Stimulated activated CD4-positive, alpha-beta T cell treated with anti-CD3 and anti-CD28 coated beads, Interleukin-2, amount 100 ng/mL, for 4 hours (primary cell): ENCODE data around the gene VEZF1.
"Not testable (repeated sequence)": the region's sequence is repeated elsewhere in the genome, so short reads cannot be mapped to it uniquely, and the experiment has no call there.

Experiments
- DNase-seq: peaks from one replicate; pipeline ENCODE4 v3.0.0-alpha.2; 2020; ENCODE audit warnings: low read depth

The VEZF1 gene

DNA sequence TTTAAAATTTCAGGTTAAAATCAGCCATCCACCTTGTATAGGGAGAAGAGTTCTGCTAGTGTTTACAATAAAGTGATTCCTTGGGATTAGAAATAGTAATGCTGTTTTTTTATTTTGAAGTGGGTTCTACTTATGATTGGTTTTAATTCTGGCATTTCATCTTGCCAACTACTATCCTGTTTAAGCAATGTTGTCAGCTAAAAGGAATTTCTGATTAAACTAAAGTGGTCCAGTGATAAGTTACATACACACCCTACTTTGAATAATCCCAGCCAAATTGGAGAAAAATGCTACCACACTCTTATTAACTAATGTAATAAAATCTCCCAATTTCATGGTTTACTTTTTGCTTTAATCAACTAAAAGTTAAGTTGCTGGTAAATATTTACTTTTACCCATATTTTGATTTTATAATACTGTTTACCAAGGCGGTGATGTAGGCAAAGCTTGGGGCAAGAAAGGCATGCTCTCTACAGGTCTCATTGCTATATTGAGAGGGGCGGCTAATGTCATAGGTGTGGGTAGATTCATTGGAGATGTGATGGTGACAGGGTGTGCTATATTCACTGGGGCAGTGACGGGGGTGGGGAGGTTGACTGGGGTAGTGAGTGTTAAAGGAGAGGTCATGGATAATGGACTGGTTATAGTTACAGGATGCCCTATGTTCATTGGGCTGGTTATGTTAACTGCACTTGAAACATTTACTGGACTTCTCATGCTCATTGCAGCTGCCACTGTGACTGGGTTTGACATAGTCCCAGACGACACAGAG, 13.8 kb downstream of the VEZF1 start:
- not testable (repeated sequence) for DNase-seq

DNA sequence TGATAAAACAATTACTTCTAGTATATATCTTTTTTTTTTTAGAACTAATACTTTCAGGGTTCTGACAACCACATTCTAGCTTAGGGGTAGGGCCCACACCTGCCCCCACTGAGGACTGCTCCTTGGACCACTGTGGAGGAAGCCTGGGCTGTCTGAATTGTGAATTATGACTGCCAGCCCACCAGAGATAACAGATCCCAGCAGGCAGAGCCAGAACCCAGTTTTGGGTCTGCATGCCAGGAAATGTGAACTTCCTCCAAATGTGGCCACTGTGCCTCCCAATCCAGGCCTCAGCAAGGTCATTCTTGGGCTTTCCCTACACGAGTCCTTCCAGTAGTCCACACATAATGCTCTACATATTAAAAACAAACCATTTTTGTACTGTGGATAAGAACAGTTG, 15.9 kb downstream of the VEZF1 start:
- DNase-seq = no peak

DNA sequence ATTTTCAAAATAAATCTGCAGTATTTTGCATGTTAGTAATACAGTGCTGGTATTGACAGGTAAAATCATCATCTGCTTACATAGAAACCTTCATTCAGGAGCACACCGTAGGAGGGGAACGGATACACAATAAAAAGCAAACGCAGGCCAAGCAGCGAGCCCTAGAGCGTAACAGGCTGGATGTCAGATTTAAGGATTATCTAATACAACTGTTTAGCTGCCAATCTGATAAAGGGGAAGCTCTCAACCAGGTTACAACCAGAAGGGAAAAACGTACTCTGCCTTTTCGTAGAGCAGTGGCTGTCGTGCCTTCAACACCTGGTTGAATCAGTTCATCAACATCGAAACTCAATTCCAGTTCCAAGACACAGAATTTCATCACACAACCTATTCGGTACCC, 16.5 kb downstream of the VEZF1 start:
- DNase-seq = no peak

DNA sequence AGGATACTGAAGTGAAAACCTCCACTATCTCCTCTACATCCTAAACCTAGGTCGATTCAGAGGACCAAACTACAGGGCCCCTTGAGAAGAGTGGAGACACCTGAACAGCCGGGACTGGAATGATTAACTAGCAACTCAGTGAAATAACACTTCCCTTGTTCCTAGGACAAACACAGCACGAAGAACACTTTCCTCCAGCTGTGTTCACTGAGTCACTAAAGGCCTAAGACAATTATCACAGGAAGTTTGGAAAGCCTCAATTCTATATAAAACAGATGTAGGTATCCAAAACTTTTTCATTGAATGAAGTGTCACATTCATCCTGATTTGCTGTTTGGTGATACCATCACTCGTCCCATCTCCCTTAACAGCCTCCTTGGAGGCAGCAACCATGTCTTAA, 17.3 kb downstream of the VEZF1 start:
- DNase-seq = no peak

DNA sequence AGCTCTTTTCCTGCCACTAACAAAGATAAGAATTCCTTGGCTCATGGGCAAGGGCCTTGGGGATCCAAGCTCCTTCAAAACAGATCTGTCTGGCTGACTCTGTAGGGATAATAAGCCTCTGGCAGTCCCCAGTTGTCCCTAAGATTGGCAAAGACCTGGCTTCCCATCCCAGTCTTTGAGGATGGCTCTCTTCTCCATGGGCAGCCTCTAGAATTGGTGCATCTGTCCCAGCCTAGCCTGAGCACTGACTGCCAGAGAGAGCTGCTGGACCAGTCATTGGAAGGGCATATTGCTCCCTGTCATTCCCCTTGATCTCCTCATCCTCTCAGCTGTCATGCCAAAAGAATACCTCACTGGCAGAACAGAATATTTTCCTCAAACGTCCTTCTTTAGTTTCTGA, 19.6 kb downstream of the VEZF1 start:
- no peak for DNase-seq

GRCh38 chr17:57966875-57967274, 21.2 kb downstream of the VEZF1 start:
- no peak for DNase-seq

GRCh38 chr17:57966246-57966645, 21.8 kb downstream of the VEZF1 start:
- DNase-seq = no peak

- no peak for DNase-seq
Observed at GRCh38 chr17:57965521-57966160, 22.4 kb downstream of the VEZF1 start.

GRCh38 chr17:57963149-57963511, 24.9 kb downstream of the VEZF1 start:
- no peak for DNase-seq

DNA sequence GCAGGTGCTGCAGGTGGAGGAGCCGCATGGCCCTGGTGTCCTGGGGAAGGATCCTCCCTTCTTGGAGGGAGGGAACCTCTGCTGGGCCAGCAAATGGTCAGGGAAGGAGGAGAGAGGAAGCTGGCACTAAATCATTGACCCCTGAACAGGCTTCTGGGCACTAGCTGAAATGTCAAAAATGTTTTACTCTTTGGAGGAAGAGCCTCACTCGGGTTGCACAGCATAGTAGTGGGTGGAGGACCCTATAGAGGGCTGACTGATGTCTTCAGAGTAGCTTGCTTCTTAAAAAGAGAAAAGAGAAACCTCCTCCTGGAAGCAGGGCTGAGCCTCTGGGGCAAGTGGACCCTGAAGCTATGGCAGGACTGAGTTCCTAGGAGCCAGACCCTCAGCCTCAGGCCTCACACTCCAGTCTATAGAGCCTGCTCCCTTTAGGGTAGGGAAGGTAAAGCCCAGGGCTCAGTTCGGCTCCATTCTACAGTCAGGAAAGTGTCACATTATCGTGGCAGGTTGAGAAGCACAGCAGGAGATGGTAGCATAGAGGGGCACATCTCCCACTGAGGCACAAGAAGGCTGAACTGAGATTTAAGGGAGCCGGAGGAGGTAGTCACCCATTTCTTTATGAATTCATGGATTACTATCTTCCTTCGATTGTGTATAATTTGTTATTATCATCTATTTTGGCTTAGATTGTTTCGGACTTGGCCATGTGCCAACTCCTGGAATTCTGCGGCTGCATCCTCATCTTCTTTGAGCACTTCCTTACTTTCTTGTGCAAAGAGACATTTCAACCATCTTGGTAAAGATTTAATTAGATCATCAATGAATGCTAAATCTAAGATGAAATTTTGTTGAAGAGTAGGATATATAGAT, 25.5 kb downstream of the VEZF1 start:
- no peak for DNase-seq

GRCh38 chr17:57959929-57960328, 28.1 kb downstream of the VEZF1 start:
- DNase-seq = no peak

DNA sequence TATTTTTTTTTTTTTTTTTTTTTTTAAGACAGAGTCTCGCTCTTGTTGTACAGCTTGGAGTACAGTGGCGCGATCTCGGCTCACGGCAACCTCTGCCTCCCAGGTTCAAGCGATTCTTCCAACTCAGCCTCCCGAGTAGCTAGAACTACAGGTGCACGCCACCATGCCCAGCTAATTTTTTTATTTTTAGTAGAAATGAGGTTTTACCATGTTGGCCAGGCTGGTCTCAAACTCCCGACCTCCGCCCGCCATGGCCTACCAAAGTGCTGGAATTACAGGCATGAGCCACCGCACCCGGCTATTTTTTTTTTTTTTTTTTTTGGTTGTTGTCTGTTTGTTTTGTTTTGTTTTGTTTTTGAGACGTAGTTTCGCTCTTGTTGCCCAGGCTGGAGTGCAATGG, 29.7 kb downstream of the VEZF1 start:
- not testable (repeated sequence) for DNase-seq

GRCh38 chr17:57957886-57958285, 30.2 kb downstream of the VEZF1 start:
- DNase-seq = no peak

DNA sequence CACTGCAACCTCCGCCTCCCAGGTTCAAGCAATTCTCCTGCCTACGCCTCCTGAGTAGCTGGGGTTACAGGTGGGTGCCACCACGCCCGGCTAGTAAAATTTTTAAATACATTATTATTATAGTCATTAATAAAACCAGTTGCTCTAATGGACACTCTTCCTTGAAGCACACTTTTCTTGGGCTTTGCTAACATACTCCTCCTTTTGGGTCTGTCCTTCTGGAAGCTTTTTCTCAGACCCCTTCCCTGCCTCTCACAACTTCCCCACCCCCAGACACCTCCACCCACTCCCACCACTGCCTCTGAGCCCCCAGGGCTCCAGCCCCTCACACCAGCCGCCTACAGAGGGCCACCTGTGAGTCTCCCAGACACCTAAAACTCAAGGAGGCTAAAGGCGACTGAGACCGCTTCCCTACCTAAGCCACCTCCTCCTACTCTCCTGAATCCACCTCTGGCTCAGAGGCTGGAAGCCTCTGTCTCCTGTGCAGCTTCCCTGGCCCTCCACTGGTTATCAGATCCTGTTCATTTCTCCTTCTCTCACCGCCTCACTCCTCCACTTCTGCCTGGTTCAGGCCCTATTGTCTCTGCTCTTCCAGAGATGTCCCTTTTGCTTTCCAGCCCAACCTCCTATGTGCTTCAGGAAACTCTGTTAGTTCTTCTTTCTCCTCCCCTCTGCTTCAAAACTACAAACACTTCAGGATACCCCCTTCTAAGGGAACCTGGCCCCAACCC, 30.8 kb downstream of the VEZF1 start:
- no peak for DNase-seq

DNA sequence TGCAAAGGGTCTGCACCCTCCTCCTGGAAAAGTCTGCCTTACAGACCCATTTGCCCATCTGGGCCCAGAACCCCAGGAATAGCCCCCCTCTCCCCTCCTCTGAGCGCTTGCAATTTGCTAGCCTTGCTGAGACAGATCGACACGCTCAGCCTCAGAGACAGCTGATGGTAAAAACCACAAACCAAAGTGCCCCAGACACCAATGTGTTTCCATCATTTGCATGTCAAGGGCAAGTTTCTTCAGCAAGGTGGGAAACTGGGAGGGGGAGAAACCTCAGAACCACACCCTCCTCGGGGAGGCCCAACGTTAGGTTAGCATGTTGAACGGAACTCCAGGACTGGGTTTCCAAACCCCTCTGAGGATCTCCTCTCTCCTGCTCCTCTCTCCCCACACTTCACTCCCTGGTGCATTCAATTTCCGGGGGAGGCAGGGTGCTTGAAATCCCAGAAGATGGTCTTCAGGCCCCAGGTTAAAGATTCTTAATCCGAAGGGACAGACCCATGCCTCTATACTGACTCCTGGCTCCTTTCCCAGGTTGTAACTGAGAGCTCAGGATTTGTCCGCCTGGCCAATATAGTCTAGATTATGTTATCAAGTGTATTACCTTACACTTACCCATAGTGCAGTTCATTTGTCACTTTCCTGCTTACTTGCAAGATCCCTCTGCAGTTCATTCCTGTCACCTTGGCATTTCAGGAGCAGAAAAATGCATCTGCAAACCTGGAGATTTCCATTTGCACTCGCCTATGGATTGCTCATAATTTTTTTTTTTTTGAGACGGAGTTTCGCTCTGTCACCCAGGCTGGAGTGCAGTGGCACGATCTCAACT, 31.5 kb downstream of the VEZF1 start:
- DNase-seq = no peak

DNA sequence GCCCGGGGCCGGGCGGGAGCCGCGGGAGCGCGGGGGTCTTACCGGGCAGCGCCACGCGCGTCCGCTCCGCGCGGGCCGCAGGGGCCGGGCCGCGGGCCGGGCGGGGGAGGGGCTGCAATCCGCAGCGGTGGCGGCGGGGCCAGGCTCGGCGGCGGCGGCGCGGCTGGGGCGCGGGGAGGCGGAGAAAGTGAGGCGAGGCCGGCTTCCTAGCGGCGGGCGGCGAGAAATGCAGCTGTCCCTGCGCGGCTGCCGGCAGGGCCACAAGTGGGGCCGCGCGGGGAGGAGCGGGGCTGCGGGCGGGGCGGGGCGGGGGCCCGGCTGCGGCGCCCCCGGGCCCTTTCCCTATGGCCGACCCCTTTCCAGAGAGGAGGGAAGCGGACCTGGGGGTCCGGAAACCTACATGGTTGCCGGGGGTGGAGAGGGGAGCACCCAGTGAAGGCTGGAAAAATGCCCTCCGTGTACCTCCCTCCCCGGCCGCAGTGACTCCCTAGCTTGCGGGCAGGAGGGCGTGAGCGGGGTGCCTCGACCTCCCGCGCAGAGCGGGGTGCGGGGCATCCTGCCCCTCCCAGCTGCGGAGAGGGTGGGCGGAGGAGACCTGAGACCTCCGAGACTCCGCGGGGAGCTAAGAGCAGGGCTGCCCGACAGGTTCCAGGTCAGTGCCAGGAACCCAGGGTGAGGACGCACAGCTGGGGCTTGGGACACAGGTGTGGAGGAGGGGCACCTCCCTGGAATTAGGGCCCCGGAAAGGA, 32.7 kb downstream of the VEZF1 start, which contains the start of gene CUEDC1:
Gene CUEDC1 (minus strand): TSS at position 230 of the 749 bp plus-strand sequence. CDS start 69,848 bp downstream, outside the sequence.
- peak; percentile 62 for DNase-seq

GRCh38 chr17:57954397-57955182, 33.5 kb downstream of the VEZF1 start:
- no peak for DNase-seq

DNA sequence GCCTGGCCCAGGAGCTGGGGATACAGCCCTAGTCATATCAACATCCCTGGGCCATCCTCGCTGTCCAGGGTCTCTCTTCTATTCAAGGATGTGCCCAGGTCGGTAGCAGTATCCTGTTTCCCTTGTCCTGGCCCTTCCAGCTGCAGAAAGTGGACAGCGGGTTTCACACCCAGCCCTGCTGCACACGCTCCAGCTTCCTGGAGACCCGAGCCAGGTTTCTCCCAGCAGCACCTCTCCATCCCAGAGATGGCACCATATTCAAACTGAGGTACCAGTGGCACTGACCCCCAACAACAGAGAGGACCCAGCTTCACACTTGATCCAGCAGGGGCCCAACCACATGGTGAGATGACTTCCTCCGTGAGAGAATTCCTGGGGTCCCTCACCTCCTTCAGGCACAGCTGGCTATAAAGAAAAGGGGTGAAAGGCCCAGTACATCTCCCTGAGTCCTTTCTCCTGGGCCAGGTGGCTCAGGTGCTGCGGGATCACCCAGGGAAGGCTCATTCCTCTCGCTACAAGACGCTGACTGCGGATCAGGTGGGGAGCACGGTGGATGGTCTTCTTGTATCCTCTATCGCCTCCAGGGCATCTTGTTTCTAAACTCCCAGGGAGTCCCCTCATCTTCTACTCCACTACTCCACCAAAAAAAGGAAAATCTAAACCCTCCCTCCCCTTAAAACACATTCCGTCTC, 34.2 kb downstream of the VEZF1 start:
- DNase-seq = no peak

DNA sequence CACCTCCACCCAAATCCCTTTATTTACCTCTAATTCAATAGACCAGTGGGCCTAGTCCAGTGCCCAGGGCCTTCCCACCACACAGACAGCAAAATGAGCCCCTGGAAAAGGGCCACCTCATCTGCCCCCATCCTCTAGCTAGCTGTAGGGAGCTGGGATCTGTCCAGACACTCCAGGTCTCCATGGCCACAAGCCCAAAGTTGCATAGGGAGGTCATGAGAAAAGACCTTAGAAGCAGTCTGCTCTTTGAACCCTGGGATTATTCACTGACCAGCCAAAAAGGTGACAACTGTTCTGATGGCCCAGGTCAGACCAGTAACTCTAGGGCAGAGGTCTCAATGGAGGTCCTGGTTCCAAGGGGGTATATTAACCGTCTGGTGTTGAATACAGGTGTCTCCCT, 34.8 kb downstream of the VEZF1 start:
- DNase-seq = no peak
